A549 (cell line): ENCODE data around the gene ANGPTL5. TPM values are rescaled to one million over a fixed set of nuclear protein-coding genes. Genes with fewer than 3 reads are reported as not detected.
A peak's percentile ranks its signal among the peaks of the same experiment; 100 is the strongest.

Experiments
- ATAC-seq, 2 experiments: fragments of 200-7000 bp in 1 of 2; fragments of >200 bp in 1 of 2; cut with Nextera tagmentation in 1 of 2; cut with Tn5 transposase in 1 of 2; 3 replicates each; pipeline versions ENCODE4 v1.8.0 to v1.9.1; 2018 to 2020; ENCODE audit warnings: mild to moderate bottlenecking in 1 of 2, moderate library complexity in 1 of 2
- CTCF ChIA-PET: fragments of 300-600 bp; sonication (Branson Sonifier 250); formaldehyde crosslinking; extraction: SDS; loops from one replicate; lab custom pipeline; 2021; ENCODE audit warnings: antibody characterized with exemption, inconsistent platforms; lab: Yijun Ruan, JAX
- POLR2A ChIA-PET: fragments of 350-600 bp; formaldehyde crosslinking; extraction: SDS; loops from one replicate; lab custom pipeline; 2021; ENCODE audit warnings: antibody characterized with exemption, inconsistent platforms; lab: Yijun Ruan, JAX
- DNase-seq, 2 experiments: peaks; one replicate each; pipeline versions ENCODE4 v3.0.0 to v3.0.0-alpha.2; 2011 to 2016; ENCODE audit warnings: low read depth in 1 of 2, low spot score in 1 of 2
- FAIRE-seq: peaks from 2 replicates; lab custom pipeline; 2011; peaks lifted over from hg19 to GRCh38; lab: Jason Lieb, UNC
- H3K27ac ChIP-seq, 2 experiments: fragments of >200 bp; sonication (Bioruptor Twin); formaldehyde crosslinking; 3 replicates each; pipeline ENCODE4 v1.5.1; 2016 to 2017
- H3K4me1 ChIP-seq: fragments of >200 bp; sonication (Bioruptor Twin); formaldehyde crosslinking; 3 replicates; pipeline ENCODE4 v1.6.1; 2016
- H3K4me2 ChIP-seq: fragments of >200 bp; sonication (Bioruptor Twin); formaldehyde crosslinking; 3 replicates; pipeline ENCODE4 v1.6.1; 2016
- H3K4me3 ChIP-seq: fragments of >200 bp; sonication (Bioruptor Twin); formaldehyde crosslinking; 3 replicates; pipeline ENCODE4 v1.5.1; 2016
- H3K9me3 ChIP-seq: fragments of >200 bp; sonication (Bioruptor Twin); formaldehyde crosslinking; 3 replicates; pipeline ENCODE4 v1.6.1; 2016
- CEBPB ChIP-seq, 2 experiments: fragments of >200 bp in 1 of 2; sonication (Bioruptor Twin) in 1 of 2; formaldehyde crosslinking in 1 of 2; IDR thresholded peaks; 2 replicates each; pipeline ENCODE4 v1.6.1; 2012 to 2016
- CHD2 ChIP-seq: fragments of 150-350 bp; IDR thresholded peaks from 2 replicates; pipeline ENCODE4 v1.6.1; 2014; ENCODE audit warnings: low read length; ENCODE audit not compliant: partially characterized antibody
- CTCF ChIP-seq: fragments of >200 bp; sonication (Bioruptor Twin); formaldehyde crosslinking; IDR thresholded peaks from 3 replicates; pipeline ENCODE4 v1.5.1; 2016
- E2F6 ChIP-seq: IDR thresholded peaks from 2 replicates; pipeline ENCODE4 v1.6.1; 2012; ENCODE audit warnings: low read depth, borderline replicate concordance
- EHF ChIP-seq: fragments of 250-450 bp; sonication (Bioruptor Pico); IDR thresholded peaks from 2 replicates; pipeline ENCODE4 v1.5.0; 2020; ENCODE audit warnings: mild to moderate bottlenecking
- ELK1 ChIP-seq: fragments of 150-350 bp; IDR thresholded peaks from 2 replicates; pipeline ENCODE4 v1.6.1; 2014; ENCODE audit warnings: low read depth, mild to moderate bottlenecking, low read length
- EP300 ChIP-seq, 2 experiments: fragments of >200 bp; sonication (Bioruptor Twin); formaldehyde crosslinking; IDR thresholded peaks; 2 replicates in 1 of 2; 3 replicates in 1 of 2; pipeline ENCODE4 v1.6.1; 2016 to 2017
- GATA3 ChIP-seq: IDR thresholded peaks from 2 replicates; pipeline ENCODE4 v1.6.1; 2012; ENCODE audit warnings: borderline replicate concordance
- HEYL ChIP-seq: fragments of 250-450 bp; sonication (Bioruptor Pico); IDR thresholded peaks from 2 replicates; pipeline ENCODE4 v1.8.0; 2021; ENCODE audit warnings: mild to moderate bottlenecking, moderate library complexity
- HOXB13 ChIP-seq: fragments of 250-450 bp; sonication (Bioruptor Pico); IDR thresholded peaks from 2 replicates; pipeline ENCODE4 v1.5.0; 2020; ENCODE audit warnings: low read depth, mild to moderate bottlenecking, moderate library complexity
- HOXB5 ChIP-seq: fragments of 250-450 bp; sonication (Bioruptor Pico); IDR thresholded peaks from 2 replicates; pipeline ENCODE4 v1.5.0; 2020; ENCODE audit warnings: mild to moderate bottlenecking, moderate library complexity
- JUN ChIP-seq, 2 experiments: fragments of >200 bp; sonication (Bioruptor Twin); formaldehyde crosslinking; IDR thresholded peaks; 2 replicates in 1 of 2; 3 replicates in 1 of 2; pipeline ENCODE4 v1.6.1; 2016 to 2017
- KDM1A ChIP-seq: fragments of 200-600 bp; sonication (generic); IDR thresholded peaks from 2 replicates; pipeline ENCODE4 v1.6.1; 2016; ENCODE audit warnings: low read depth, mild to moderate bottlenecking
- KDM5A ChIP-seq: fragments of 200-600 bp; sonication (generic); IDR thresholded peaks from 2 replicates; pipeline ENCODE4 v1.6.1; 2016; ENCODE audit warnings: antibody characterized with exemption, mild to moderate bottlenecking
- MAZ ChIP-seq: fragments of 150-350 bp; IDR thresholded peaks from 2 replicates; pipeline ENCODE4 v1.6.1; 2014; ENCODE audit warnings: antibody characterized with exemption, low read depth, low read length, borderline replicate concordance
- NPAS2 ChIP-seq: fragments of 250-450 bp; sonication (Bioruptor Pico); IDR thresholded peaks from 2 replicates; pipeline ENCODE4 v1.8.0; 2022; ENCODE audit warnings: mild to moderate bottlenecking, moderate library complexity, borderline replicate concordance
- PBX3 ChIP-seq: IDR thresholded peaks from 2 replicates; pipeline ENCODE4 v1.6.1; 2012
- PHF8 ChIP-seq: fragments of 200-600 bp; sonication (generic); IDR thresholded peaks from 2 replicates; pipeline ENCODE4 v1.6.1; 2016; ENCODE audit warnings: low read depth, mild to moderate bottlenecking, antibody characterized with exemption, moderate library complexity, borderline replicate concordance
- RAD21 ChIP-seq, 2 experiments: fragments of >200 bp in 1 of 2; sonication (Bioruptor Twin) in 1 of 2; formaldehyde crosslinking in 1 of 2; IDR thresholded peaks in 1 of 2; conservative IDR thresholded peaks in 1 of 2; 2 replicates in 1 of 2; 3 replicates in 1 of 2; pipeline ENCODE4 v1.6.1; 2012 to 2018; ENCODE audit warnings: inconsistent platforms in 1 of 2
- RCOR1 ChIP-seq: fragments of 150-350 bp; IDR thresholded peaks from 2 replicates; pipeline ENCODE4 v1.6.1; 2014; ENCODE audit warnings: antibody characterized with exemption, low read length, low read depth
- RFX5 ChIP-seq: fragments of 450-650 bp; IDR thresholded peaks from 2 replicates; pipeline ENCODE4 v1.7.1; 2014; ENCODE audit warnings: antibody characterized with exemption, mild to moderate bottlenecking, moderate library complexity
- SMC3 ChIP-seq: fragments of >200 bp; sonication (Bioruptor Twin); formaldehyde crosslinking; IDR thresholded peaks from 3 replicates; pipeline ENCODE4 v1.6.1; 2018; ENCODE audit warnings: inconsistent platforms
- TFCP2L1 ChIP-seq: fragments of 250-450 bp; sonication (Bioruptor Pico); IDR thresholded peaks from 2 replicates; pipeline ENCODE4 v1.5.0; 2021; ENCODE audit warnings: mild to moderate bottlenecking
- ZNF302 ChIP-seq: fragments of 250-450 bp; sonication (Bioruptor Pico); IDR thresholded peaks from 2 replicates; pipeline ENCODE4 v1.9.0; 2021; ENCODE audit warnings: inconsistent platforms, mild to moderate bottlenecking, moderate library complexity
- ZSCAN20 ChIP-seq: fragments of 250-450 bp; sonication (Bioruptor Pico); IDR thresholded peaks from 2 replicates; pipeline ENCODE4 v1.8.0; 2022; ENCODE audit warnings: mild to moderate bottlenecking, moderate library complexity
- WGBS: methylation state at CpG from one replicate; pipeline ENCODE4 v1.1.6; 2017; ENCODE audit errors: missing lambda C conversion rate; 5-methylcytosine and 5-hydroxymethylcytosine counted together
- polyA plus RNA-seq, 4 experiments: library from polyadenylated mRNA; depleted of rRNA in 3 of 4; stranded (reverse); fragments of >200 nt; fragmentation: RNase III in 1 of 4; extraction: RNeasy Plus Mini Kit Qiagen cat#74134 plus additional on column Dnase treatment in 1 of 4; gene quantifications; 2 replicates in 3 of 4; 3 replicates in 1 of 4; pipeline ENCODE4 v1.2.3, GENCODE V29; 2011 to 2017

The ANGPTL5 gene
- polyA plus RNA-seq, 2 of the 4 experiments (the other 2 are of a cell fraction) = not detected

- Histone ChIP-seq H3K4me2 (0 out of 3 replicates have a peak overlapping the region, but pooled peaks have one; percentile 28), H3K9me3 (peaks cover 10% of the 10 kb centered on the region; the same call in 2 of the 3 replicates), H3K4me1 (peaks cover 50% of the 10 kb centered on the region)
- ChIA-PET CTCF (interaction anchor here (0.6 to 9.5 kb wide), 6 partner anchors 15 to 311 kb away, joined by 3 to 112 read pairs (median 20); no protein-coding TSS in a partner anchor), POLR2A (no interaction called here)
- TF ChIP-seq GATA3 (peak; percentile 19; the same call in 1 of the 2 replicates), EHF (no peak)
- TF ChIP-seq, all 56 proteins: peak for 1
- FAIRE-seq (no peak), ATAC-seq (no peak), DNase-seq (no peak)
- peak overlapping the region; percentile 72 to 82 for H3K27ac ChIP-seq
- H3K4me3 ChIP-seq = no peak overlapping the region
Measured at GRCh38 chr11:101863361-101863760, 53.0 kb downstream of the ANGPTL5 start.

- H3K27ac ChIP-seq = peak overlapping the region; percentile 72 to 82
- peak; percentile 44 to 74 for DNase-seq
- no peak for TF ChIP-seq MAZ
- no peak for TF ChIP-seq HOXB13
- TF ChIP-seq ZSCAN20 (CRISPR knock-in tag) = no peak
- no peak for TF ChIP-seq RFX5
- no peak for TF ChIP-seq ELK1
- TF ChIP-seq PHF8 = no peak
- peak; percentile 74 to 85; a peak in 3 of 4 replicates for TF ChIP-seq CEBPB (IDR thresholded peaks at IDR 0.05)
- TF ChIP-seq SMC3 = peak; percentile 70
- no peak for TF ChIP-seq E2F6
- TF ChIP-seq KDM5A = no peak
- no peak for TF ChIP-seq EP300 (IDR thresholded peaks at IDR 0.05)
- TF ChIP-seq KDM1A = no peak
- TF ChIP-seq HEYL (CRISPR knock-in tag) = no peak
- peak; percentile 47 for TF ChIP-seq CTCF
- TF ChIP-seq CHD2 = no peak
- no peak for TF ChIP-seq JUN (IDR thresholded peaks at IDR 0.05)
- no peak for TF ChIP-seq TFCP2L1 (CRISPR knock-in tag)
- TF ChIP-seq RCOR1 = no peak
- TF ChIP-seq HOXB5 (CRISPR knock-in tag) = no peak
- no peak for TF ChIP-seq ZNF302 (CRISPR knock-in tag)
- TF ChIP-seq PBX3 = no peak
- no peak for TF ChIP-seq NPAS2 (CRISPR knock-in tag)
- peak; percentile 59 to 63 for TF ChIP-seq RAD21 (conservative IDR thresholded peaks at IDR 0.05 in 1 of 2, IDR thresholded peaks at IDR 0.05 in 1 of 2)
- TF ChIP-seq, all 56 proteins: peak for 4
- FAIRE-seq (no peak), ATAC-seq (peak; percentile 77 to 78; a peak in 4 of 6 replicates)
- CTCF ChIA-PET = interaction anchor here (0.6 to 9.5 kb wide), 9 partner anchors 15 to 420 kb away, joined by 3 to 112 read pairs (median 14); no protein-coding TSS in a partner anchor
- POLR2A ChIA-PET = interaction anchor here (1.0 kb wide), 1 partner anchor 52 kb away, joined by 3 read pairs; the partner anchor contains the start of gene CEP126
- peaks cover 43% of the 10 kb centered on the region for H3K4me1 ChIP-seq
- peaks cover 10% of the 10 kb centered on the region; the same call in 2 of the 3 replicates for H3K9me3 ChIP-seq
- H3K4me2 ChIP-seq = peak overlapping the region; percentile 28; the same call in 1 of the 3 replicates
- WGBS = 57% methylated on average over 5 of the region's 5 CpGs
- H3K4me3 ChIP-seq = no peak overlapping the region
Measured at GRCh38 chr11:101862391-101863233, 53.7 kb downstream of the ANGPTL5 start.
